Smooth muscle cell (in vitro differentiated cells): Measurements from ENCODE around the gene RNU1-4. TPM values are rescaled to one million over a fixed set of nuclear protein-coding genes. Genes with fewer than 3 reads are reported as not detected.

Source experiments
- DNase-seq: peaks from one replicate; lab custom pipeline; 2025; ENCODE audit not compliant: unreplicated experiment; lab: John Stamatoyannopoulos, UW
- H2AFZ ChIP-seq: fragments of 200-600 bp; sonication (generic); 2 replicates; pipeline ENCODE4 v1.6.0; 2016; ENCODE audit warnings: antibody characterized with exemption, low read depth, mild to moderate bottlenecking
- H3F3A ChIP-seq: fragments of 200-600 bp; sonication (generic); 2 replicates; pipeline ENCODE4 v1.6.0; 2017; ENCODE audit warnings: antibody characterized with exemption, low read depth
- H3K27ac ChIP-seq: fragments of 200-600 bp; sonication (generic); 2 replicates; pipeline ENCODE4 v1.5.1; 2016; ENCODE audit warnings: low read depth, mild to moderate bottlenecking
- H3K27me3 ChIP-seq: fragments of 200-600 bp; sonication (generic); 2 replicates; pipeline ENCODE4 v1.6.1; 2016; ENCODE audit warnings: low read depth, mild to moderate bottlenecking
- H3K36me3 ChIP-seq: fragments of 200-600 bp; sonication (generic); 2 replicates; pipeline ENCODE4 v1.5.1; 2016; ENCODE audit warnings: low read depth
- H3K4me1 ChIP-seq: fragments of 200-600 bp; sonication (generic); 2 replicates; pipeline ENCODE4 v1.5.1; 2016; ENCODE audit warnings: low read depth
- H3K4me2 ChIP-seq: fragments of 200-600 bp; sonication (generic); 2 replicates; pipeline ENCODE4 v1.6.0; 2016; ENCODE audit warnings: mild to moderate bottlenecking
- H3K4me3 ChIP-seq: fragments of 200-600 bp; sonication (generic); 2 replicates; pipeline ENCODE4 v1.5.1; 2016; ENCODE audit warnings: mild to moderate bottlenecking
- H3K79me2 ChIP-seq: fragments of 200-600 bp; sonication (generic); 2 replicates; pipeline ENCODE4 v1.6.0; 2016; ENCODE audit warnings: low read depth, mild to moderate bottlenecking
- H3K9ac ChIP-seq: fragments of 200-600 bp; sonication (generic); 2 replicates; pipeline ENCODE4 v1.6.0; 2016; ENCODE audit warnings: low read depth
- H3K9me3 ChIP-seq: fragments of 200-600 bp; sonication (generic); replicated peaks from 2 replicates; pipeline ENCODE4 v1.5.1; 2016; ENCODE audit warnings: low read depth
- H4K20me1 ChIP-seq: fragments of 200-600 bp; sonication (generic); 2 replicates; pipeline ENCODE4 v1.6.0; 2016; ENCODE audit warnings: low read depth
- whole genome bisulfite sequencing: methylation state at CpG from one replicate; pipeline ENCODE4 v1.1.7; 2016; ENCODE audit warnings: low lambda C conversion rate; 5-methylcytosine and 5-hydroxymethylcytosine counted together
- polyA plus RNA-seq: library from polyadenylated mRNA; unstranded; fragments of >200 nt; fragmentation: Nextera tagmentation; extraction: Ambion mirVana; gene quantifications from 2 replicates; pipeline ENCODE4 v1.2.1, GENCODE V29; 2016
- total RNA-seq: library from RNA; depleted of rRNA; stranded (reverse); fragments of >200 nt; gene quantifications from 2 replicates; pipeline ENCODE4 v1.2.3, GENCODE V29; 2014
- TF ChIP-seq, protein P1 (sequence below): fragments of 200-600 bp; sonication (generic); IDR thresholded peaks from 2 replicates; pipeline ENCODE4 v1.5.1; 2017; ENCODE audit warnings: borderline replicate concordance, mild to moderate bottlenecking, antibody characterized with exemption; ENCODE audit not compliant: insufficient read depth, poor library complexity, severe bottlenecking

The RNU1-4 gene
- total and polyA plus RNA-seq, 2 experiments from 2014 or later, result under 0.01 to 4.2 TPM

GRCh38 chr1:16718908-16719533 is 21.3 kb upstream of the RNU1-4 start:
- TF ChIP-seq, protein P1, sequence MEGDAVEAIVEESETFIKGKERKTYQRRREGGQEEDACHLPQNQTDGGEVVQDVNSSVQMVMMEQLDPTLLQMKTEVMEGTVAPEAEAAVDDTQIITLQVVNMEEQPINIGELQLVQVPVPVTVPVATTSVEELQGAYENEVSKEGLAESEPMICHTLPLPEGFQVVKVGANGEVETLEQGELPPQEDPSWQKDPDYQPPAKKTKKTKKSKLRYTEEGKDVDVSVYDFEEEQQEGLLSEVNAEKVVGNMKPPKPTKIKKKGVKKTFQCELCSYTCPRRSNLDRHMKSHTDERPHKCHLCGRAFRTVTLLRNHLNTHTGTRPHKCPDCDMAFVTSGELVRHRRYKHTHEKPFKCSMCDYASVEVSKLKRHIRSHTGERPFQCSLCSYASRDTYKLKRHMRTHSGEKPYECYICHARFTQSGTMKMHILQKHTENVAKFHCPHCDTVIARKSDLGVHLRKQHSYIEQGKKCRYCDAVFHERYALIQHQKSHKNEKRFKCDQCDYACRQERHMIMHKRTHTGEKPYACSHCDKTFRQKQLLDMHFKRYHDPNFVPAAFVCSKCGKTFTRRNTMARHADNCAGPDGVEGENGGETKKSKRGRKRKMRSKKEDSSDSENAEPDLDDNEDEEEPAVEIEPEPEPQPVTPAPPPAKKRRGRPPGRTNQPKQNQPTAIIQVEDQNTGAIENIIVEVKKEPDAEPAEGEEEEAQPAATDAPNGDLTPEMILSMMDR, result no peak
- Histone ChIP-seq H3K4me3 (no peak overlapping the region), H3K9me3 (no peaks in the 10 kb centered on the region), H3K36me3 (no peaks in the 10 kb centered on the region), H3K79me2 (no peaks in the 10 kb centered on the region), H3K9ac (no peak overlapping the region), H3K4me1 (no peaks in the 10 kb centered on the region), H2AFZ (no peak overlapping the region), H3K27me3 (no peaks in the 10 kb centered on the region), H3K27ac (no peak overlapping the region), H3F3A (no peaks in the 10 kb centered on the region), H4K20me1 (no peaks in the 10 kb centered on the region), H3K4me2 (no peak overlapping the region)
- DNase-seq, result no peak
- WGBS, result 94% methylated on average over 8 of the region's 8 CpGs

DNA sequence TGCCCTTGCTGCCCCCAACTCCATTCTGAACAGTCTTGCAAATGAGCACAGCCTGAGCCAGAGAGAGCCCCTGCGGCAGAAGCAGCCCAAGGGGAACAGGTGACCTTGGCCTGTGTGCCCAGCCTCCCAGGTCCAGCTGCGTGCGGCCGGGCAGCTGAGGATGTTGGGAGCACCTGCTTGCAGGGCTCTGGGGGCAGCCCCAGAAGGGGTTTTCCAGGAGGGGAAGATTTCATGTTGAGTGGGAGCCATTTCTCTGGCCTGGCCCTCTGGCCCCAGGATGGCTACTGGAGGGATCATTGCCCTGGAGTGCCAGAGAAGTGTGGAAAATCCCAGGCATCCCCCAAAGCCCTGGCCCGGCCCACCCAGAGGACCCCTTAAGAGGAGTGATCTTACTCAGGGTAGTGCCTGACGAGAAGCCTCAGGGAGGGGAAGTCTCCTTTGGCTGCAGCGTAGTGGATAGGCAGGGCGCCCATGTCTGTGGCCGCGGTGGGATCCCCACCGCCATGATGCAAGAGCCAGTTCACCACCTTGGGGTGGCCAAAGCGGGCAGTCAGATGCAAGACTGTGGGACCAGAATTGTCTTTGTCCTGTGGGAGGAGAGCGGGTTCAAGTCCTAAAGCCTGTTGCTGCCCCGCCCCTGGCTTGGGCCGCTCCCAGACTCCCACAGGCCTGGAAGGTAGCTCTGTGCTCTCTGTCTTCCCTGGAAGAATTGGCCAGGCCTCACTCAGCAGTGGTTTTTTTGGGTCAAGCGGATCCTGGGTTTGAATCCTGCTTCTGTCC is 20.6 kb upstream of the RNU1-4 start:
- no peak overlapping the region for H3K9ac ChIP-seq
- H4K20me1 ChIP-seq, result no peaks in the 10 kb centered on the region
- H3K9me3 ChIP-seq, result no peaks in the 10 kb centered on the region
- H3K4me1 ChIP-seq, result no peaks in the 10 kb centered on the region
- 89% methylated on average over 16 of the region's 16 CpGs for WGBS
- H3K79me2 ChIP-seq, result no peaks in the 10 kb centered on the region
- no peaks in the 10 kb centered on the region for H3F3A ChIP-seq
- no peak overlapping the region for H3K4me2 ChIP-seq
- H3K4me3 ChIP-seq, result no peak overlapping the region
- TF ChIP-seq, protein P1, result no peak
- H3K36me3 ChIP-seq, result no peaks in the 10 kb centered on the region
- no peaks in the 10 kb centered on the region for H3K27me3 ChIP-seq
- H3K27ac ChIP-seq, result no peak overlapping the region
- no peak for DNase-seq
- no peak overlapping the region for H2AFZ ChIP-seq

GRCh38 chr1:16720351-16721223 is 19.7 kb upstream of the RNU1-4 start:
- H3K4me1 ChIP-seq, result no peaks in the 10 kb centered on the region
- H2AFZ ChIP-seq, result no peak overlapping the region
- H3K4me3 ChIP-seq, result no peak overlapping the region
- no peak for DNase-seq
- no peaks in the 10 kb centered on the region for H3K9me3 ChIP-seq
- no peak overlapping the region for H3K4me2 ChIP-seq
- no peak overlapping the region for H3K9ac ChIP-seq
- WGBS, result 89% methylated on average over 13 of the region's 13 CpGs
- no peaks in the 10 kb centered on the region for H3K36me3 ChIP-seq
- no peaks in the 10 kb centered on the region for H4K20me1 ChIP-seq
- H3F3A ChIP-seq, result no peaks in the 10 kb centered on the region
- TF ChIP-seq, protein P1, result no peak
- no peaks in the 10 kb centered on the region for H3K79me2 ChIP-seq
- no peak overlapping the region for H3K27ac ChIP-seq
- H3K27me3 ChIP-seq, result no peaks in the 10 kb centered on the region
